D721Med (cell line): ENCODE measurements around the gene PXN.

Experiments
- DNase-seq: peaks from one replicate; pipeline ENCODE4 v3.0.0; 2011; ENCODE audit warnings: low spot score; ENCODE audit not compliant: insufficient read length
- FAIRE-seq: peaks from 2 replicates; lab custom pipeline; 2011; peaks lifted over from hg19 to GRCh38; lab: Jason Lieb, UNC
- TF ChIP-seq, protein P1 (sequence below): IDR thresholded peaks from 2 replicates; pipeline ENCODE4 v1.5.1; 2012; ENCODE audit warnings: mild to moderate bottlenecking, control low read depth; ENCODE audit not compliant: insufficient read depth; ENCODE audit errors: missing control alignments

Gene PXN

DNA sequence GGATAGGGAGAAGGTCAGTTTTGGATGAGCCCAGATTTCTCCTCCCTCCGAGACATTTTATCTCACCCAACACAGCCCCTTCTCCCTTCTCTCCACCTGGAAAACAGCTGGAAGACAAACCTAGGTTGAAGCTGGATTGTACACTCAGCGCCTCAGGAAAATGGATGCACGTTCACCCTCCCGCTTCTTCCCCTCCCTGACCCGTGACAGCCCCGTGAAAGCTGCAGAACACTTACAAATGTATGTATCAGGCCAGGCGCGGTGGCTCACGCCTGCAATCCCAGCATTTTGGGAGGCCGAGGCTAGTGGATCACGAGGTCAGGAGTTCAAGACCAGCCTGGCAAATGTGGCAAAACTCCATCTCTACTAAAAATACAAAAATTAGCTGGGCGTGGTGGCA lies 22.0 kb upstream of the PXN start:
- FAIRE-seq (no peak), DNase-seq (no peak)
- TF ChIP-seq, protein P1, sequence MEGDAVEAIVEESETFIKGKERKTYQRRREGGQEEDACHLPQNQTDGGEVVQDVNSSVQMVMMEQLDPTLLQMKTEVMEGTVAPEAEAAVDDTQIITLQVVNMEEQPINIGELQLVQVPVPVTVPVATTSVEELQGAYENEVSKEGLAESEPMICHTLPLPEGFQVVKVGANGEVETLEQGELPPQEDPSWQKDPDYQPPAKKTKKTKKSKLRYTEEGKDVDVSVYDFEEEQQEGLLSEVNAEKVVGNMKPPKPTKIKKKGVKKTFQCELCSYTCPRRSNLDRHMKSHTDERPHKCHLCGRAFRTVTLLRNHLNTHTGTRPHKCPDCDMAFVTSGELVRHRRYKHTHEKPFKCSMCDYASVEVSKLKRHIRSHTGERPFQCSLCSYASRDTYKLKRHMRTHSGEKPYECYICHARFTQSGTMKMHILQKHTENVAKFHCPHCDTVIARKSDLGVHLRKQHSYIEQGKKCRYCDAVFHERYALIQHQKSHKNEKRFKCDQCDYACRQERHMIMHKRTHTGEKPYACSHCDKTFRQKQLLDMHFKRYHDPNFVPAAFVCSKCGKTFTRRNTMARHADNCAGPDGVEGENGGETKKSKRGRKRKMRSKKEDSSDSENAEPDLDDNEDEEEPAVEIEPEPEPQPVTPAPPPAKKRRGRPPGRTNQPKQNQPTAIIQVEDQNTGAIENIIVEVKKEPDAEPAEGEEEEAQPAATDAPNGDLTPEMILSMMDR = no peak

DNA sequence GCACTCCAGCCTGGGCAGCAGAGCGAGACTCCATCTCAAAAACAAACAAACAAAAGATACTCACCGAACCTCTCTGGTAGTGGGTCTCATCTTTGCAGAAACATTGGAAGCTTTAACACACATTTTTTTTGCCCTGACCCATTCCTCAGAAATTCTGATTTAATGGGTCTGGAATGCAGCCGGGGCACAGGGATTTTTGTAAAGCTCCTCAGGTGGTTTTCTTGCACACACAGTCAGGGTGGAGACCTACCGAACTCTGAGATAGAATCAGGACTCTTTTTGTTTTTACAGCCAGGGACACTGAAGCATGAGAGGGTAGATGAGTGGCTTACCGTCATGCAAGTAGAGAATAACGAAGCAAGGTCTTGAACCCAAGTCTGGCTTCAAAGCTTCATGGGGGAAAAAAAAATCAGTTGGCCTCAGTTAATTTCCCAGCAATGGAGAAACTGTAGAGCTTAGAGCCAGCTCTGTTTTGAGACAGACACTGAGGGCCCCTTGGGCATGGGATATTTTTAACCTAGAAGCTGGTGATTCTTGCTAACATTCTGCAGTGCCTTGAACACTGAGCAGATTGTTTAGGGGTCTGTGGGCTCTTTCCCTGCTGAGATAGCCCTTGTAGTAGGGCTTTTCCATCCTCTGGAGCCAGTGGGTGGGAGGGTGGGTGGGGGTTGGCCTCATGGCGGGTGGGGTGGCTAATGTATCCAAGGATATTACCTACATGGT lies 21.4 kb upstream of the PXN start:
- DNase-seq (no peak), FAIRE-seq (no peak)
- TF ChIP-seq, protein P1 = no peak

DNA sequence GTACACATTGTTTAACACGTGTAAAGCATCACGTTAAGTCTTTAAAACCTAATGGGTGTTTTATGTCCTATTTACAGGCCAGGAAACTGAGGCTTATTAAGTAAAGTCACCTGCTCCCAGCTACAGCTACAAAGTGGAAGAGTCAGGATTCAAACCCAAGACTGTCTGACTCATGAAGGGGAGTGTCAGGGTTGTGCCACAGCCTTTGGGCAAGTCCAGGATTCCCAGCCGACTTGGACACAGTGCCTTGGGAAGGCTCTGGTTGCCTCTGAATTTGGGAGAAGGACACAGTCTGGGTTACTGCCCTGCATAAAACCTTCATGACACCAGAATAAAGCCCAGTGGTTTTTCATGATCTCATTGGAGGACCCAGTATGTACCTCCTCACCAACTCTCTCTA lies 18.9 kb upstream of the PXN start:
- DNase-seq = no peak
- FAIRE-seq = no peak
- TF ChIP-seq, protein P1 = no peak

DNA sequence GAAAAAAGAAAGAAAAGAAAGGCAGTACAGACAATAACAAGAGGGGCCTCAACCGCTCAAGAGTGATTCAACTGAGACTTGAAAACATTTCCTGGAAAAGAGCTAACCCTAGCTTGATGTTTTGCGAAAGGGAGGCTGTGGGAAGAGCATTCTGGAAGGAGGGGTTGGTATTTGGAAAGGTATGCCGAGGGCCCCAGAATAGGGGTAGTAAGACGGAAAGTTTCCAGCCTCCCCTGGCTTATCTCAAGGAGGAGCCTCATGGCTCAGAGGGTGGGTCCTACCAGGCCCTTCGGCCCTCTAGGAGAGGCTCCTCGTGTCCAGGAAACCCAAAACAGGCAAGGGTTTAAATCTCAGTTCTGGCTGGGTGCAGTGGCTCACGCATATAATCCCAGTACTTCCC lies 17.8 kb upstream of the PXN start:
- TF ChIP-seq, protein P1 = no peak
- DNase-seq (no peak), FAIRE-seq (no peak)

DNA sequence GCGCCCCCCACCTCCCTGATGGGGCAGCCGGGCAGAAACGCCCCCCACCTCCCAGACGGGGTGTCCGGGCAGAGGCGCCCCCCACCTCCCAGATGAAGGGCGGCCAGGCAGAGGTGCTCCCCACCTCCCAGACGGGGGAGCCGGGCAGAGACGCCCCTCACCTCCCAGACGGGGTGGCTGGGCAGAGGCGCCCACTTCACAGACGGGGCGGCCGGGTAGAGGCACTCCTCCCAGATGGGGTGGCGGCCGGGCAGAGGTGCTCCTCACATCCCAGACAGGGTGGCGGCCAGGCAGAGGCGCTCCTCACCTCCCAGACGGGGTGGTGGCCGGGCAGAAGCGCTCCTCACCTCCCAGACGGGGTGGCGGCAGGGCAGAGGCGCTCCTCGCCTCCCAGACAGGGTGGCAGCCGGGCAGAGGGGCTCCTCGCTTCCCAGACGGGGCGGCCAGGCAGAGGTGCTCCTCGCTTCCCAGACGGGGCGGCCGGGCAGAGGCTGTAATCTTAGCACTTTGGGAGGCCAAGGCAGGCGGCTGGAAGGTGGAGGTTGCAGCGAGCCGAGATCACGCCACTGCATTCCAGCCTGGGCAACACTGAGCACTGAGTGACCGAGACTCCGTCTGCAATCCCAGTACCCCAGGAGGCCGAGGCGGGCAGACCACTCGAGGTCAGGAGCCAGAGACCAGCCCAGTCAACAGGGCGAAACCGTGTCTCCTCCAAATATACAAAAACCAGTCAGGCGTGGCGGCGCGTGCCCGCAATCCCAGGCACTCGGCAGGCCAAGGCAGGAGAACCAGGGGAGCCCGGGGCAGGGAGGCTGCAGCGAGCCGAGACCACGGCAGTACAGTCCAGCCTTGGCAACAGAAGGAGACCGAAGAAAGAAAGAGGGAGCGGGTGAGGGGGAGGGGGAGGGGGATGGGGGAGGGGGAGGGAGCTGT lies 12.9 kb upstream of the PXN start:
- TF ChIP-seq, protein P1 = no peak
- no peak for FAIRE-seq
- no peak for DNase-seq

DNA sequence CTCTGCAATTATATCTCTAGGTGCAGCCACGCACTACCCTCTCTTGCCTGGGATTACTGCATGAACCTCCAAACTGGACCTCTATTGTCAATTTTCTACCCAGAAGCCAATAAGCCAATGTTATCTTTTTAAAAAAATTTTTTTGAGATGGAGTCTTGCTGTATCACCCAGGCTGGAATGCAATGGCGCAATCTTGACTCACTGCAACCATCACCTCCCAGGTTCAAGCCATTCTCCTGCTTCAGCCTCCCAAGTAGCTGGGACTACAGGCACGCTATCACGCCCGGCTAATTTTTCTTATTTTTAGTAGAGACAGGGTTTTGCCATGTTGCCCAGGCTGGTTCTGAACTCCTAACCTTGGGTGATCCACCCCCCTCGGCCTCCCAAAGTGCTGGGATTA lies 11.2 kb upstream of the PXN start:
- TF ChIP-seq, protein P1 = no peak
- DNase-seq (no peak), FAIRE-seq (no peak)

DNA sequence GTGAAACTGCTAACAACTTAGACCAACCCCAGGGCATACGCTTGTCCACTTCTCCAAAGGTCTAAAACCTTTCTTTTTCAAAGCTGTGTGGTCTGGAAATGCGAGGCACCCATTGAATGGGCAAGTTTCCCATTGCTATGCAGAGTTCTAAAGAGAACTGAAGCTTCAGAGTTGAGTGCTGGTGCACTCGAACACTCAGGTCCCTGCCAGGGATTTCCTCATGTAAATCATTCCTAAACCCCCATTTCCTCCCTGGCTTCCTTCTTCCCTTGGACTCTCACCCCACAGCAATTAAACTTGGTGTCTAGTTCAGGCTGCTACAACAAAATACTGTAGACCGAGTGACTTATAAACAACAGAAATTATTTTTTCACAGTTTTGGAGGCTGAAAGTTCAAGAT lies 2.2 kb upstream of the PXN start:
- TF ChIP-seq, protein P1 = no peak
- no peak for FAIRE-seq
- no peak for DNase-seq
